ENCODE measurements around the gene CST2. TPM values are rescaled to one million over a fixed set of nuclear protein-coding genes. Genes with fewer than 3 reads are reported as not detected.
"Not testable (repeated sequence)": the region's sequence is repeated elsewhere in the genome, so short reads cannot be mapped to it uniquely, and the experiment has no call there.

Gene CST2
- total RNA-seq, 5 donors from 2014 or later (not counting 1 experiment from before 2014, with no cell fraction given) = not detected

DNA sequence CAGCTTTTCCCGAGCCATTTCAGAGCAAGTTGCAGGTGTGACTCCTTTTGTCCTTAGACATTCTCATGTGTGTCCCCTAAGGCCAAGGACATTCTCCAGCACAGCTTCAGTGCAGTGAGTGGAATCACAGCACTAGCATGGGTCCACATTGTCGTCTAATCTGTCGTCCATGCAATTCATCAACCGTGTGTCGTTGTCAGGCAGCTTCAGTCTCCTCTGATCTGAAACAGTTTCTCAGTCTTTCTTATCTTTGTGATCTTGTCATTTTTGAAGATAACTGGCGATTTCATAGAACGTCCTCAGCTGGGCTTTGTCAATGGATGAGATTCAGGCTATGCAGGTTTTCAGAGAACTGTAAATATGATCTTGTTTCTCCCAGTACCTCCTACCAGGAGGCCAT is 31.7 kb downstream of the CST2 start:
- WGBS (ENCODE audit: insufficient coverage) = 29% methylated on average over 3 of the region's 7 CpGs
- H3K27ac Mint-ChIP-seq = no peak overlapping the region
- CTCF ChIA-PET = no interaction called here
- Histone ChIP-seq H3K4me3 (ENCODE audit: control insufficient read depth in 1 of 2, extremely low read depth in 1 of 2, low read length in 1 of 2) (no peak overlapping the region), H3K36me3 (ENCODE audit: control insufficient read depth in 2 of 2, extremely low read depth in 1 of 2, insufficient read depth in 1 of 2, low read length in 1 of 2) (no peaks in the 10 kb centered on the region), H3K4me1 (ENCODE audit: control insufficient read depth in 1 of 2, extremely low read depth in 1 of 2, insufficient read depth in 2 of 2, low read length in 2 of 2) (no peaks in the 10 kb centered on the region), H3K9me3 (no peaks in the 10 kb centered on the region), H3K27me3 (replicated peaks in 1 of 2; ENCODE audit: control insufficient read depth in 2 of 2, extremely low read depth in 1 of 2, insufficient read depth in 2 of 2, low read length in 1 of 2) (peaks cover 0 to 7% of the 10 kb centered on the region in 2 experiments), H3K27ac (ENCODE audit: low read length) (no peak overlapping the region)
- H3K27me3 Mint-ChIP-seq = peaks cover 8 to 9% of the 10 kb centered on the region in 2 donors
- H3K4me3 Mint-ChIP-seq = no peak overlapping the region
- H3K4me1 Mint-ChIP-seq = no peaks in the 10 kb centered on the region
- no peaks in the 10 kb centered on the region for H3K36me3 Mint-ChIP-seq
- POLR2A ChIA-PET = no interaction called here
- no peak for ATAC-seq (replicated peaks in 1 of 4)
- H3K9me3 Mint-ChIP-seq = no peaks in the 10 kb centered on the region
- no peak for DNase-seq

DNA sequence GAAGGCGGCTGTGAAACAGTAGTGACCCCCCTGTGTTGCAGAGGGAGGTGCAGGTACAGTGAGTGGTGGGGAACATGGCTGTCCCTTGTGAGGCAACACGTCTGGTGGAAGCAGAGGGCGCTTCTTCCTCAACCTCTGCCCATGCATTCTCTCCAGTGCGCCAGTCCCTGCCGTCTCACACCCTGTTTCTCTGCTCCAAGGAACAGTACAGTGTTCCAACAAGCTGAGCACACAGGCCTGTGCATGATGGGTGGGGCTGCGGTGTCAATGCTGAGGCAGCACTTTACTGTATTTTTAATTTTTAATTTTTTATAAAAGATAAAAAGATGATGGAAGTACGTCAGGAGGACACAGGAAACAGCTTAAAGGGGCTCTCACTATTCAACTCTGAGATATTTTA is 32.5 kb downstream of the CST2 start:
- Histone ChIP-seq H3K9me3 (no peaks in the 10 kb centered on the region), H3K36me3 (ENCODE audit: control insufficient read depth in 2 of 2, extremely low read depth in 1 of 2, insufficient read depth in 1 of 2, low read length in 1 of 2) (no peaks in the 10 kb centered on the region), H3K4me3 (ENCODE audit: control insufficient read depth in 1 of 2, extremely low read depth in 1 of 2, low read length in 1 of 2) (no peak overlapping the region), H3K4me1 (ENCODE audit: control insufficient read depth in 1 of 2, extremely low read depth in 1 of 2, insufficient read depth in 2 of 2, low read length in 2 of 2) (no peaks in the 10 kb centered on the region), H3K27me3 (replicated peaks in 1 of 2; ENCODE audit: control insufficient read depth in 2 of 2, extremely low read depth in 1 of 2, insufficient read depth in 2 of 2, low read length in 1 of 2) (peaks cover 0 to 7% of the 10 kb centered on the region in 2 experiments), H3K27ac (ENCODE audit: low read length) (no peak overlapping the region)
- ATAC-seq (replicated peaks in 1 of 4) = no peak
- Mint-ChIP-seq H3K36me3 (no peaks in the 10 kb centered on the region), H3K4me3 (no peak overlapping the region), H3K9me3 (no peaks in the 10 kb centered on the region), H3K27ac (no peak overlapping the region), H3K27me3 (peaks cover 15% of the 10 kb centered on the region in 2 donors), H3K4me1 (no peaks in the 10 kb centered on the region)
- ChIA-PET CTCF (no interaction called here), POLR2A (no interaction called here)
- WGBS (ENCODE audit: insufficient coverage) = 83% methylated on average over 1 of the region's 7 CpGs
- no peak for DNase-seq

DNA sequence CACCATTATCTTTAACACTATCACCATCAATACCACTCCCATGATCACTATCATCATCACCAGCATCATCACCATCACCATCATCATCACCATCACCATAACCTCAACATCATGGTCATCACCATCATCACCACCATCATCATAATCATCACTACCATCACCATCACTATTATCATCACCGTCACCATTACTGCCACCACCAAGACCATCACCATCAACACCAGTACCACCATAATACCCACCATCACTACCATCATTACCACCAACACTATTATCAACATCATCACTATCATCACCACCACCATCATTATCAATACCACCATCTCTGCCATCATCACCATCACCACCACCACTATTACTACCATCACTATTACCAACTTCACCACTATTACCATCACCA is 43.1 kb downstream of the CST2 start:
- H3K36me3 ChIP-seq (ENCODE audit: control insufficient read depth in 2 of 2, extremely low read depth in 1 of 2, insufficient read depth in 1 of 2, low read length in 1 of 2) = no peaks in the 10 kb centered on the region
- CTCF ChIA-PET = no interaction called here
- H3K9me3 ChIP-seq = no peaks in the 10 kb centered on the region
- H3K4me1 Mint-ChIP-seq = no peaks in the 10 kb centered on the region
- H3K4me3 Mint-ChIP-seq = no peak overlapping the region
- peaks cover 0 to 6% of the 10 kb centered on the region in 2 experiments for H3K27me3 ChIP-seq (replicated peaks in 1 of 2; ENCODE audit: control insufficient read depth in 2 of 2, extremely low read depth in 1 of 2, insufficient read depth in 2 of 2, low read length in 1 of 2)
- DNase-seq = no peak
- H3K4me3 ChIP-seq (ENCODE audit: control insufficient read depth in 1 of 2, extremely low read depth in 1 of 2, low read length in 1 of 2) = no peak overlapping the region
- POLR2A ChIA-PET = no interaction called here
- no peaks in the 10 kb centered on the region for H3K9me3 Mint-ChIP-seq
- no peak overlapping the region for H3K27ac Mint-ChIP-seq
- peaks cover 0 to 4% of the 10 kb centered on the region in 2 donors for H3K27me3 Mint-ChIP-seq
- H3K27ac ChIP-seq (ENCODE audit: low read length) = no peak overlapping the region
- no peaks in the 10 kb centered on the region for H3K4me1 ChIP-seq (ENCODE audit: control insufficient read depth in 1 of 2, extremely low read depth in 1 of 2, insufficient read depth in 2 of 2, low read length in 2 of 2)
- WGBS (ENCODE audit: insufficient coverage) = 100% methylated on average over 1 of the region's 1 CpG
- no peaks in the 10 kb centered on the region for H3K36me3 Mint-ChIP-seq
- no peak for ATAC-seq (replicated peaks in 1 of 4)

DNA sequence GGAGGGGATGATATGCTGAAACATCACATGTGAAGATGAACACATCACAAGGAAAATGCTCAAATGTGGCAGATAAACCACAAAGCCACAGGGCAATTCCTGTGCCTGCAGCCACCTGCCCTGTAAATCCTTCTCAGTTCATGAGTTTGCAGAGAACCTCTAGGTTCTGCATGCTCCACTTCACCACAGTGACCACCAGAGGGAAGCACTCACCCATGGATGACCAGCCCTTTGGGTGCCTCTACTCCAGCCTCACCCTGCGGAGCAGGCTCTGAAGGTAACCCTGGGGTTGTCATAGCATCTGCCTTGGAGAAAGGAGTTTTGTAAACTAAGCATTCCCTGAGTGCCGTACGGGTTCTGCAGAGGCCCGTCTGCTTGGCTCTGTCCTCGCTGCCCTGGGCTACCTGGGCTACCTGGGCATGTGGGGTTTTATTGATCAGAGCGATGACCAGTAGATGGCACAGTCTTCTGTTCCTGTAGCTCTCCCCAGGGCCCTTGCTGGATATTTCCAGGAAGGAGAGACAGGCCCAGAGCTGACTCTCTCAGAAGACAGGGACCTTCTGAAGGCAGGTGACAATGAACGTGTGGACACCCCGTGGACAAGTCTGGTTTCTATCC is 44.1 kb downstream of the CST2 start:
- Histone ChIP-seq H3K4me1 (ENCODE audit: control insufficient read depth in 1 of 2, extremely low read depth in 1 of 2, insufficient read depth in 2 of 2, low read length in 2 of 2) (no peaks in the 10 kb centered on the region), H3K27me3 (replicated peaks in 1 of 2; ENCODE audit: control insufficient read depth in 2 of 2, extremely low read depth in 1 of 2, insufficient read depth in 2 of 2, low read length in 1 of 2) (peaks cover 0 to 6% of the 10 kb centered on the region in 2 experiments), H3K4me3 (ENCODE audit: control insufficient read depth in 1 of 2, extremely low read depth in 1 of 2, low read length in 1 of 2) (no peak overlapping the region), H3K9me3 (no peaks in the 10 kb centered on the region), H3K36me3 (ENCODE audit: control insufficient read depth in 2 of 2, extremely low read depth in 1 of 2, insufficient read depth in 1 of 2, low read length in 1 of 2) (no peaks in the 10 kb centered on the region), H3K27ac (ENCODE audit: low read length) (no peak overlapping the region)
- CTCF ChIA-PET = no interaction called here
- Mint-ChIP-seq H3K36me3 (no peaks in the 10 kb centered on the region), H3K4me3 (no peak overlapping the region), H3K27me3 (peaks cover 0 to 7% of the 10 kb centered on the region in 2 donors), H3K9me3 (no peaks in the 10 kb centered on the region), H3K27ac (no peak overlapping the region), H3K4me1 (no peaks in the 10 kb centered on the region)
- POLR2A ChIA-PET = no interaction called here
- DNase-seq (peak in 1 of 35 experiments; percentile 11), ATAC-seq (replicated peaks in 1 of 4) (peak in 1 of 4 experiments; percentile 40)
- WGBS (ENCODE audit: insufficient coverage) = 43% methylated on average over 4 of the region's 8 CpGs

DNA sequence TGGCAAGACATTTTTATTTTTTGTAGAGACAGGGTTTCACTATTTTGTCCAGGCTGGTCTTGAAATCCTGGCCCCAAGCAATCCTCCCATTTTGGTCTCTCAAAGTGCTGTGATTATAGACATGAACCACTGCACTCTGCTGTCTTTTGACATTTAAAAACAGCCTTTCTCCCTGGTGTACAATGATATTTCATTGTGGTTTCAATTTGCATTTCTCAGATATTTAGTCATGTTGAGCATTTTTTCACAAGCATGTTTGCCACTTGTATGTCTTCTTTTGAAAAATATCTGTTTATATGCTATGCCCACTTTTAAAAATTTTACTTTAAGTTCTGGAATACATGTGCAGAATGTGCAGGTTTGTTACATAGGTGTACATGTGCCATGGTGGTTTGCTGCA is 47.9 kb downstream of the CST2 start:
- POLR2A ChIA-PET; ATAC-seq (replicated peaks in 1 of 4): not testable (repeated sequence)

DNA sequence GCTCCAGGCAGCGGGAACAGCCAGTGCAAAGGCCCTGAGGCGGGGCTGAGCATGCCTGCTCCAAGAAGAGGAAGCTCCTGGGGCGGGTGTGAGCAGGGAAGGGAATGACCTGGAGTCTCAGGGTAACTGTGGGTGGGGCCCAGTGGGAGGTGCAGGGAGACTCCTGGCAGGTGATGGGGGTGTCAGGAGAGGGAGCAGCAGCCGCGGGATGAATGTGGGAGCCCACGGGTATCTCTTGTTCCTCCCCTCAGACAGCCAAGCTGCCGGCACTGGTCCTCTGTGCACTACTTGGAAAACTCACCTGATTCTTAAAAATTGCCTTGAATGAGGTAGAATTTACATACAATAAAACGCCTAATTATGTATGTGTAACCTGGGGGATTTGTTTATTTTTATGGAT is 49.1 kb downstream of the CST2 start:
- H3K4me3 Mint-ChIP-seq; DNase-seq; H3K9me3 Mint-ChIP-seq; H3K27ac Mint-ChIP-seq; CTCF ChIA-PET; H3K9me3 ChIP-seq; POLR2A ChIA-PET; H3K4me3 ChIP-seq (ENCODE audit: control insufficient read depth in 1 of 2, extremely low read depth in 1 of 2, low read length in 1 of 2); H3K4me1 ChIP-seq (ENCODE audit: control insufficient read depth in 1 of 2, extremely low read depth in 1 of 2, insufficient read depth in 2 of 2, low read length in 2 of 2); H3K36me3 ChIP-seq (ENCODE audit: control insufficient read depth in 2 of 2, extremely low read depth in 1 of 2, insufficient read depth in 1 of 2, low read length in 1 of 2); ATAC-seq (replicated peaks in 1 of 4); H3K36me3 Mint-ChIP-seq; H3K27me3 ChIP-seq (replicated peaks in 1 of 2; ENCODE audit: control insufficient read depth in 2 of 2, extremely low read depth in 1 of 2, insufficient read depth in 2 of 2, low read length in 1 of 2); H3K27ac ChIP-seq (ENCODE audit: low read length); H3K4me1 Mint-ChIP-seq: not testable (repeated sequence)
- 67% methylated on average over 1 of the region's 8 CpGs for WGBS (ENCODE audit: insufficient coverage)
- H3K27me3 Mint-ChIP-seq = peaks cover 16 to 18% of the 10 kb centered on the region in 2 donors

More for the DNA sequence above, 47.9 kb downstream of the CST2 start:
- CTCF ChIA-PET; H3K36me3 ChIP-seq (ENCODE audit: control insufficient read depth in 2 of 2, extremely low read depth in 1 of 2, insufficient read depth in 1 of 2, low read length in 1 of 2); H3K27ac ChIP-seq (ENCODE audit: low read length); H3K9me3 ChIP-seq; H3K4me1 Mint-ChIP-seq; H3K4me1 ChIP-seq (ENCODE audit: control insufficient read depth in 1 of 2, extremely low read depth in 1 of 2, insufficient read depth in 2 of 2, low read length in 2 of 2); H3K9me3 Mint-ChIP-seq; H3K4me3 Mint-ChIP-seq; DNase-seq; H3K36me3 Mint-ChIP-seq; H3K27ac Mint-ChIP-seq; H3K4me3 ChIP-seq (ENCODE audit: control insufficient read depth in 1 of 2, extremely low read depth in 1 of 2, low read length in 1 of 2): not testable (repeated sequence)
- peaks cover 9 to 14% of the 10 kb centered on the region in 2 donors for H3K27me3 Mint-ChIP-seq
- H3K27me3 ChIP-seq (replicated peaks in 1 of 2; ENCODE audit: control insufficient read depth in 2 of 2, extremely low read depth in 1 of 2, insufficient read depth in 2 of 2, low read length in 1 of 2) = peaks cover 0 to 11% of the 10 kb centered on the region in 2 experiments
